ENCODE results near the gene ARHGAP6.
"Not testable (repeated sequence)": the region's sequence is repeated elsewhere in the genome, so short reads cannot be mapped to it uniquely, and the experiment has no call there.

Gene ARHGAP6

GRCh38 chrX:11393949-11394654 lies 271.6 kb downstream of the ARHGAP6 start:
- in situ Hi-C loops (cut with HindIII; ENCODE audit: low pct_ligation_motif_present, low pct_unique_long_range_greater_than_20kb, low sequenced_read_pairs), result no loop called here

DNA sequence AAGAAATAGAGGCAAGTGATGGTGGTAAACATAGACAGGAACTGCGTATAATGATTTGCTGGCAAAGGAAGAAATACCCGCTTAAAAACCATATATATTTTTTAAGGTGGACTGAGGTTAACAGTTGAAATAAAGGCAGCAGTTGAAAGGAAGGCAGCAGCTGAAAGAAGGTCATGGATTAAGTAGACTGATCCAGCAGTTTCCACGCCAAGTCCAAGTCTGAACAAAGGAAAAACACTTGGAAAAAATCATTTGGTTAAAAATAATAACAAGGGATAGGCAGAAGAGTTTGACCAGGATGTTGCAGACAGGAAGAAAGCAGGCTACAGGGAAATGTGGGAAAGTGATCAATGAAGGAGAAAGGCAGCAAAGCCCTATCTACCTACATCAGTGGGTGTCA lies 278.9 kb downstream of the ARHGAP6 start:
- no peak for DNase-seq
- in situ Hi-C loops (cut with HindIII; ENCODE audit: low pct_ligation_motif_present, low pct_unique_long_range_greater_than_20kb, low sequenced_read_pairs), result no loop called here

More at GRCh38 chrX:11393949-11394654, 271.6 kb downstream of the ARHGAP6 start:
- no peak for DNase-seq

DNA sequence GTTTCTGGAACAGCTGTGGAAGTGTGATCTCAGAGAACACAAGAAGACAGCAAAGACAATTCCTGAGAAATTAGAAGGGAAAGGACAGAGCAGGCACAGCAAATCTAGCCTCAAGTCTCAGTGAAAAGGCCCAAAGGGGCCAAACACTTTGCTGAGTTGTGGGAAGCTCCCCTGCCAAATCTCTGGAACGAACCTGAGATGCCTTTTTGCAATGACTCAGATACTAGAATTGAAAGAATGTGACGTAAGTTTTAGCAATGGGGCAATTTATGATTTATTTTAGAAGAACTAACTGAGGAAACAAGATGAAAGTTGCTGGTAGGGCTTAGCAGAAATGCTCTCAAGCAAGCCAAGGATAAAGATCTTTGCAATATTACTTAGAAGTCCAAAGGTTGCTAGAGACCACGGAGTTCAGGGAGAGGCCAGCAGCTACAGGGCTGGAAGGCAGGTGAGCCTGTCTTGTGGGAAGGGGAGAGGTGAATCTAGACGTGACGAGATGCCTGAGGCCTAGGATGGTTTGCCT lies 279.7 kb downstream of the ARHGAP6 start:
- DNase-seq, result peak; percentile 5
- in situ Hi-C loops (cut with HindIII; ENCODE audit: low pct_ligation_motif_present, low pct_unique_long_range_greater_than_20kb, low sequenced_read_pairs), result no loop called here

DNA sequence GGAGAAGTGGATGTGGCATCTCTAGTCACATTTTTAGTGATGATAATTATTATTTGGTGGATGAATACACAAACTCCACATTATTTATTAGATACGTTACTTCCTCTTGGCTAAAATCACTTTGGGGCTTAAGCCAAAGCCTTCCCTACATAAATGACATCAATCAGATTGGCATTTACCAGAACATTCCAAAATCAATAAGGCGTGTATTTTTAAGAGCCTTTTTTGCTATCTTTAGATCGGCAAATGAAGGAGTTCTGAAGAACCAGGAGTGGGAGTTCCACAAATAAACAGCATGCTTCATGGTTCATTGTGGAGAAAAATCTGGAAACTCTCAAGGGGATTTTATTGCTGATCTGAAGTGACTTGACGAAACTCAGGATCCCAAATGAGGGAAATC lies 282.8 kb downstream of the ARHGAP6 start:
- DNase-seq, result no peak
- in situ Hi-C loops (cut with HindIII; ENCODE audit: low pct_ligation_motif_present, low pct_unique_long_range_greater_than_20kb, low sequenced_read_pairs), result no loop called here

- peak; percentile 46 for DNase-seq
- in situ Hi-C loops (cut with HindIII; ENCODE audit: low pct_ligation_motif_present, low pct_unique_long_range_greater_than_20kb, low sequenced_read_pairs), result no loop called here
These were observed 284.3 kb downstream of the ARHGAP6 start for GRCh38 chrX:11381464-11381863.

DNA sequence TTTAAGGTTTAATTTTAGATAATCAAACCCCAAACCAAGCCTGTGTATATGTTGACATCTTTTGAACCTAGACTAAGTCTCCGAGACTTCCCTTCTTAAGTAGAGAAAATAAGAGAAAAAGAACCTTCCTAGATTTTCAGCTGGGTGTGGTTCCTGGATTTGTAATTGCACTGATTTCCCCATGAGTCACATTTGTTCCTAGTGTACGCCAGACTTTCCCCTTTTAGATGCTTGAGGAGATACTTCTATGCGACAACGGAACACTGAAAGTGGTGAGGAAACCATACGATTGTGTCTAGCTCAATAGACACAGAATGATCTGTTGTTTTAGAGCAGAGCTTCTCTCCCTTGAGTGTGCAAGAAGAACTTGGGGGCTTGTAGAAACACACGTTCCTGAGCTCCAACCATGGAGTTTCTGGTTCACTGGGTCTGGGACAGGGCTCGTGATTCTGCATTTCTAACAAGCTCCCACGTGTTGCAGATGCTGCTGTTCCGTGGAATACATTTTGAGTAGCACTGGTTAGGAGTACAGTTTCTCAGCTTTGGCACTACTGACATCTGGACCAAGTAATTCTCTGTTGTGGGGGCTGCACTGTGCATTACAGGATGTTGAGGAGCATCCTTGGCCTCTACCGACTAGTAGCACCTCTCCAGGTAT lies 285.4 kb downstream of the ARHGAP6 start:
- DNase-seq, result no peak
- in situ Hi-C loops (cut with HindIII; ENCODE audit: low pct_ligation_motif_present, low pct_unique_long_range_greater_than_20kb, low sequenced_read_pairs), result no loop called here

- in situ Hi-C loops (cut with HindIII; ENCODE audit: low pct_ligation_motif_present, low pct_unique_long_range_greater_than_20kb, low sequenced_read_pairs), result no loop called here
- no peak for DNase-seq
These were observed 289.6 kb downstream of the ARHGAP6 start for GRCh38 chrX:11376163-11376562.

DNA sequence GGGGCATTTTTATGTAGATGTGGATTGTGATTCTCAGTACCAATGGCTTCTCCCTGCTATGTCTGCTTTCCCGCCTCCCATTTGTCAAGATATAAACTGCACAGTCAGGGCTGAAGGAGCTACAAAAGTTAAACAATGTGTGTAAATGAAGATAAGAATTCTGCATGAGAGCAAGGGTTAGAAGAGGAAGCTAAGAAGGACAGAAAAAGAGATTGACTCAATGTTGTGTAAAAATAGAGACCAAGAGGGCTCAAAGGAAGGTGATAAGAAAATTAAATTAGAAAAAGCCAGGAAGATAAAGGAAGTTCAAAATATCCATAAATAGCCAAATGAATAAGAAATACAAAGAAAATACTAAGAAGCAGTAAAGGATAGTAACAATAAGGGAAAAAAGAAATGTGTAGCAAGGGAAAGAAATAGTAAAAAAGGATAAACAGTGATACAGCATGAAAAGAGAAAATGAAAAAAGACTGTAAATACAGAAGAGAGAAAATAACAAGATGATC lies 290.1 kb downstream of the ARHGAP6 start:
- in situ Hi-C loops (cut with HindIII; ENCODE audit: low pct_ligation_motif_present, low pct_unique_long_range_greater_than_20kb, low sequenced_read_pairs), result no loop called here
- no peak for DNase-seq

DNA sequence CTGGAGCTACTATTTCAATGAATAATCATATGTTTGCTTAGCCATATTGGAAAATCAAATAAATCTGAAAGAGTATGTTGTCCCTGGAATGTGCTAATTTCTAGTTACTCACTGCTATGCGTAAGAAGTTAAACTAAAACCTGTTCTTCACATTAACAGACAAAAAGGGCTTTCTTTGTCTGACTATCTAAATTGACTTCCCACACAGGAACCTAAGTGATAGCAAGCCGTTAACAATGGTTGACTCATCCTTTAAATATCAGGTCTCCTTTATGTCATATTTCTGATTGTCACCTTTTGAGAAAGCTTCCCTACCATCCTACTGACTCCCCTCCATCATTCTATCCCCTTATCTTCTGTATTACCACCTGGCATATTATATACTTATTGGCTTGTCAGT lies 291.1 kb downstream of the ARHGAP6 start:
- in situ Hi-C loops (cut with HindIII; ENCODE audit: low pct_ligation_motif_present, low pct_unique_long_range_greater_than_20kb, low sequenced_read_pairs), result no loop called here

GRCh38 chrX:11371106-11371505 lies 294.6 kb downstream of the ARHGAP6 start:
- no peak for DNase-seq
- in situ Hi-C loops (cut with HindIII; ENCODE audit: low pct_ligation_motif_present, low pct_unique_long_range_greater_than_20kb, low sequenced_read_pairs), result no loop called here

More for the DNA sequence above, 291.1 kb downstream of the ARHGAP6 start:
- no peak for DNase-seq

DNA sequence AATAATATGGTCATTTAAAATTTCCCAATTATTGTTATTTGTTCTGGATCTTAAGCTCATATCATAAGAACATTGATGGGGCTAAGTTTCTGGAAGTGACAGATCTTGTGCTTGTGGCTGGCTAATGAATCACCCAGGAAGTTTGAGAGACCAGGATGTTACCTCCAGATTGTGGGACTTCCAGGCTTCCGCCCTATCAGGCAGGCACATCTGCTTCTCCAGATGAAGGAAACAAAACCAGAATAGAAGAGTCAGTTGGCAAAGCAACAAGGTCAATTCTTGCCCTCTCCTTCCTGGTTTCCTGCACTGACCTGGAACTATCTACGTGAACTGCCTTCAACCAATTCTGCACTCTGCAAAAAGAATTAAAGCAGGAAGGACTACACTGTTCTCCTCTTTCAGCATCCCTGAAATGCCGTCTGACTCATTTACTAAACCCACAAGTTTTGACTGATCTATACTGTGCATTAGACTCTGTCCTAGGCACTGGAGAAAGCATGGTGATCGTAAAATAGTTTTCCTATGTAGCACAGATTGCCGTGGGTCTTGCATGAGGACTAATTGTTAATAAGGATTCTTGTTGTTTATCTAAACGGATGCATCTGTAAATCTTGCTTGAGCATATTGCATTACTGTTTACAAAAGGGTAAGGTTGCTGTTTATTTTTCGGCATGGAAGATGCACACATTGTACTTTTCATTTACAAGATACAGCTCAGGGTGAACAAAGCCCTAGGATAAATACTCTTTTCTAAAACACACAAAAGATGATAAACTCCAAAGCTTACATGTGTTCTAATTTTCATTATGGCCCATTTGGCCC lies 297.9 kb downstream of the ARHGAP6 start:
- no peak for DNase-seq
- in situ Hi-C loops (cut with HindIII; ENCODE audit: low pct_ligation_motif_present, low pct_unique_long_range_greater_than_20kb, low sequenced_read_pairs), result no loop called here

GRCh38 chrX:11366998-11367595 lies 298.6 kb downstream of the ARHGAP6 start:
- in situ Hi-C loops (cut with HindIII; ENCODE audit: low pct_ligation_motif_present, low pct_unique_long_range_greater_than_20kb, low sequenced_read_pairs), result no loop called here
- DNase-seq, result no peak

DNA sequence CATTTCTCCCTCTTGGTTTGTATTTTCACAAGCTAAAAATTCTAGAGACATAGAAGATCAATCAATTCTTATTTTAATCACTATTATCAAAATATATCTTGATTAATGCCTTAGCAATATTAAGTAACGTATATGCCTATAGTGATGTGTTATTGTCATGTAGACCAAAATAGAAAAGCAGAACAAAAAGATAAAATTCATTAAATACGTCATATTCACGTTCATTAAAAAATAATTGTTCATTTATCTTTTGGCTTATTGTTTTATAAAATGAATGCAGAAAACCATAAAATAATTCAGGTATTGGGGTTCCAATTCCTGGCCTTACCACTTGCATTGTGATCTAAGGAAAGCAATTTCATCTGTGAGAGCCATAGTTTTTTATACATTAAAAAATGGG lies 300.3 kb downstream of the ARHGAP6 start:
- in situ Hi-C loops (cut with HindIII; ENCODE audit: low pct_ligation_motif_present, low pct_unique_long_range_greater_than_20kb, low sequenced_read_pairs), result no loop called here
- DNase-seq, result no peak

- DNase-seq, result no peak
- in situ Hi-C loops (cut with HindIII; ENCODE audit: low pct_ligation_motif_present, low pct_unique_long_range_greater_than_20kb, low sequenced_read_pairs), result no loop called here
These were observed 300.9 kb downstream of the ARHGAP6 start for GRCh38 chrX:11364835-11365234.

DNA sequence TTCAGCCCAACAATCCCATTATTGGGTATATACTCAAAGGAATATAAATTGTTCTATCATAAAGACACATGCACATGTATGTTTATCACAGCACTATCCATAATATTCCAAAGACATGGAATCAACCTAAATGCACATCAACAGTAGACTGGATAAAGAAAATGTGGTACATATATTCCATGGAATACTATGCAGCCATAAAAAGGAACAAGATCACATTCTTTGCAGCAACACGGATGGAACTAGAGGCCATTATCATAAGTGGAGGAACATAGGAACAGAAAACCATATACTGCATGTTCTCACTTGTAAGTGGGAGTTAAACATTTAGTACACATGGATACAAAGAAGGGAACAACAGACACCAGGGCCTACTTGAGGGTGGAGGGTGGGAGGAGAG lies 301.9 kb downstream of the ARHGAP6 start:
- DNase-seq; in situ Hi-C loops (cut with HindIII; ENCODE audit: low pct_ligation_motif_present, low pct_unique_long_range_greater_than_20kb, low sequenced_read_pairs): not testable (repeated sequence)

- no peak for DNase-seq
- in situ Hi-C loops (cut with HindIII; ENCODE audit: low pct_ligation_motif_present, low pct_unique_long_range_greater_than_20kb, low sequenced_read_pairs), result no loop called here
These were observed 302.6 kb downstream of the ARHGAP6 start for GRCh38 chrX:11363069-11363594.

DNA sequence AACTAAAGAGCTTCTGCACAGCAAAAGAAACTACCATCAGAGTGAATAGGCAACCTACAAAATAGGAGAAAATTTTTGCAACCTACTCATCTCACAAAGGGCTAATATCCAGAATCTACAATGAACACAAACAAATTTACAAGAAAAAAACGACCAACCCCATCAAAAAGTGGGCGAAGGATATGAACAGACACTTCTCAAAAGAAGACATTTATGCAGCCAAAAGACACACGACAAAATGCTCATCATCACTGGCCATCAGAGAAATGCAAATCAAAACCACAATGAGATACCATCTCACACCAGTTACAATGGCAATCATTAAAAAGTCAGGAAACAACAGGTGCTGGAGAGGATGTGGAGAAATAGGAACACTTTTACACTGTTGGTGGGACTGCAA lies 304.1 kb downstream of the ARHGAP6 start:
- in situ Hi-C loops (cut with HindIII; ENCODE audit: low pct_ligation_motif_present, low pct_unique_long_range_greater_than_20kb, low sequenced_read_pairs); DNase-seq: not testable (repeated sequence)

DNA sequence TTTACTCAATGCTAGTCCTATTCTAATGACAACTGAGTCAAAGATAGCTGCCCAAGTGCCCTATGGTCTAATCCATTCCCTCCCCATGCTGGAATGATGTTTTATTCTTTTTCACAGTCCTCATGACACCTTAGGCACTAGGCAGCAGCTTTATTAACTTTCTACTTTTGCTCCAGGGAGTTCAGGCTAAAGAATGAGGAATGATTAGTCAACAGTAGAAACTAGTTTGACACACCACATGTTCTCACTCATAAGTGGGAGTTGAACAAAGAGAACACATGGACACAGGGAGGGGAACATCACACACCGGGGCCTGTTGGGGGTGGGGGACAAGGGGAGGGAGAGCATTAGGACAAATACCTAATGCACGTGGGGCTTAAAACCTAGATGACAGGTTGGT lies 309.8 kb downstream of the ARHGAP6 start:
- in situ Hi-C loops (cut with HindIII; ENCODE audit: low pct_ligation_motif_present, low pct_unique_long_range_greater_than_20kb, low sequenced_read_pairs); DNase-seq: not testable (repeated sequence)

All from ACHN (cell line).